HUES64 (cell line): ENCODE results near the gene CHPF.

ENCODE experiments used
- H3K27ac ChIP-seq: 2 replicates; pipeline ENCODE4 v1.7.0; 2013; ENCODE audit warnings: low read depth, low read length, inconsistent platforms
- H3K27me3 ChIP-seq: 2 replicates; pipeline ENCODE4 v1.6.1; 2013; ENCODE audit warnings: mild to moderate bottlenecking, low read length; ENCODE audit not compliant: insufficient read depth
- H3K36me3 ChIP-seq: 2 replicates; pipeline ENCODE4 v1.6.1; 2013; ENCODE audit warnings: mild to moderate bottlenecking, low read length; ENCODE audit not compliant: insufficient read depth
- H3K4me1 ChIP-seq: 2 replicates; pipeline ENCODE4 v1.6.1; 2013; ENCODE audit warnings: mild to moderate bottlenecking, low read length, moderate library complexity; ENCODE audit not compliant: insufficient read depth
- H3K4me3 ChIP-seq: 2 replicates; pipeline ENCODE4 v1.5.1; 2013; ENCODE audit warnings: mild to moderate bottlenecking, low read length, moderate library complexity
- H3K9ac ChIP-seq: 2 replicates; pipeline ENCODE4 v1.6.1; 2013; ENCODE audit warnings: mild to moderate bottlenecking, low read depth, low read length
- H3K9me3 ChIP-seq: 2 replicates; pipeline ENCODE4 v1.6.1; 2013; ENCODE audit warnings: low read depth, low read length; ENCODE audit not compliant: insufficient read depth
- WGBS: fragments of 150-250, 120-280 bp; methylation state at CpG from one replicate; pipeline ENCODE4 v1.1.7; 2013; ENCODE audit warnings: missing lambda C conversion rate; 5-methylcytosine and 5-hydroxymethylcytosine counted together

CHPF gene

DNA sequence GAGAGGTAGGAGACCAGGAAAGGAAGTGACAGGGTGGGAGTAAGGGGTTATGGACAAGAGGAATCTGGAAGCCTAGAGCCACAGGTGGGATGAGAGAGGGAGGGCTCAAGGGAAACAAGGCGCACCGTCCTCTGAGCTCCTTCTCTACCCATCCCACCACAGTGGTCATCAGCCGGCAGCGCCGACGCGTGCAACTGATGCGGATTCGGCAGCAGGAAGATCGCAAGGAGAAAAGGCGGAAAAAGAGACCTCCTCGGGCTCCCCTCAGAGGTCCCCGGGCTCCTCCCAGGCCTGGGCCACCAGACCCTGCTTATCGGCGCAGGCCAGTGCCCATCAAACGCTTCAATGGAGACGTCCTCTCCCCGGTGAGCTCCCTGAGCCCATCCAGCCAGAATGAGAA is 5.4 kb upstream of the CHPF start:
- Histone ChIP-seq H3K9me3 (no peaks in the 10 kb centered on the region), H3K4me3 (no peak overlapping the region), H3K9ac (no peak overlapping the region), H3K4me1 (peaks cover 3% of the 10 kb centered on the region; the same call in 1 of the 2 replicates), H3K27me3 (peaks cover 47% of the 10 kb centered on the region), H3K27ac (no peak overlapping the region), H3K36me3 (no peaks in the 10 kb centered on the region)
- 94% methylated on average over 18 of the region's 18 CpGs for WGBS

DNA sequence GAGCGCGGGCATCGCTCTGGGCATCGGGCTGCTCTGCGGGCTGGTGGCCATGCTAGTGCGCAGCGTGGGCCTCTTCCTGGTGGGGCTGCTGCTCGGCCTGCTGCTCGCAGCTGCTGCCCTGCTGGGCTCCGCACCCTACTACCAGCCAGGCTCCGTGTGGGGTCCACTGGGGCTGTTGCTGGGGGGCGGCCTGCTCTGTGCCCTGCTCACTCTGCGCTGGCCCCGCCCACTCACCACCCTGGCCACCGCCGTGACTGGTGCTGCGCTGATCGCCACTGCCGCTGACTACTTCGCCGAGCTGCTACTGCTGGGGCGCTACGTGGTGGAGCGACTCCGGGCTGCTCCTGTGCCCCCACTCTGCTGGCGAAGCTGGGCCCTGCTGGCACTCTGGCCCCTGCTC is 4.0 kb upstream of the CHPF start:
- H3K36me3 ChIP-seq, result no peaks in the 10 kb centered on the region
- no peak overlapping the region for H3K9ac ChIP-seq
- no peak overlapping the region for H3K4me3 ChIP-seq
- no peaks in the 10 kb centered on the region for H3K9me3 ChIP-seq
- no peak overlapping the region for H3K27ac ChIP-seq
- peaks cover 3% of the 10 kb centered on the region; the same call in 1 of the 2 replicates for H3K4me1 ChIP-seq
- H3K27me3 ChIP-seq, result peaks cover 35% of the 10 kb centered on the region
- WGBS, result 96% methylated on average over 26 of the region's 26 CpGs

DNA sequence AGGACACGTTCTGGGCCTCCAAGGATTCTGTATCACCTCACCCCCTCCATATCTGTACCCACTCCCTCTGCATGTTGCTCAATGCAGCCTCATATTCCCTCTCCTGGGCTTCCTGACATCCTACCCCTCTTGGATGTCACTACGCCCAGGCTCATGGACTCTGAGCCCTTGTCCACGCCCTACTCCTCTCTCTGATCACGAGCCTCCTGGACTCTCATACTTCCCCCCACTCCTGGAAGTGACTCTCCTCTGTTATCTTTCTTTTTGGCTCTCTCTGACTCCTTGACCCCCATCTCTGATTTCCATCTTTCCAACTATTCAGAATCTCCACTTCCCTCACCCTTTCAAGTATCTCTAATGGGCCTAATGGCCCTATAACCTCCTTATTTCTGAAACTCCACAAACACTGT is 2.3 kb upstream of the CHPF start:
- 69% methylated on average over 4 of the region's 4 CpGs for WGBS
- Histone ChIP-seq H3K9me3 (no peaks in the 10 kb centered on the region), H3K4me1 (peaks cover under 1% of the 10 kb centered on the region; the same call in 1 of the 2 replicates), H3K9ac (no peak overlapping the region), H3K36me3 (peaks cover 5% of the 10 kb centered on the region), H3K27me3 (peaks cover 32% of the 10 kb centered on the region), H3K27ac (no peak overlapping the region), H3K4me3 (no peak overlapping the region)

DNA sequence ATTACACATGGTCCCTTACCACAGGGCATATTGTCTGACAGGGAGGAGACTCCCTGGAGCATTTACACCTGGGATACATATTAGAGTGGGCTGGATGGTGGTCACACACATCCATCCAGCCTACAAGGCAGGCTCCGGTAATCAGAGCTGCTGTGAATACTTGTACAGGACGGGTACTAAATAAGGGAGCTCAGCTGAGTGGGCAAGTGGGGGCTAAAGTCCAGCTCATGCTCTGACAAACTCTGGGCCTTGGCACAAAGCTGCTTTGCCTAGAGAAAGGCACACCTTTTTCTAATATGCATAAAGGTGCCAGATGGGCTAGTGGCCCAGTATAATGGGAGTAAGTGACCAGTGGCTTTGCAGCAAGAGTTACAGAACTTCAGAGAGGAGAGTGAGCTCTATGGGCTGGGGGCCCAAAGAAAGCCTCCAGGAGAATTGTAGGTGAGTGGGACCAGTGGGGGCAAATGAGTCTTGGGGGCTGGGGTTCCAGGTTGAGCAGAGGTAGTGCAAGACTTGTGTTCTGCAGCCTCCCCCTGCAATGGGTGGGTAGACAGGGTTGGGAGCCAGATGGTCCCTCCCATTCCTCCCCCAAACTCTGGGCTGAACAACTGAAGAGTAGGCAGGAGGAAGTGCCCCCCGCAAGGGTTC is 1.8 kb upstream of the CHPF start:
- H3K27me3 ChIP-seq, result peaks cover 27% of the 10 kb centered on the region
- H3K4me1 ChIP-seq, result no peaks in the 10 kb centered on the region; the same call in 1 of the 2 replicates
- no peak overlapping the region for H3K27ac ChIP-seq
- H3K9me3 ChIP-seq, result no peaks in the 10 kb centered on the region
- H3K36me3 ChIP-seq, result peaks cover 11% of the 10 kb centered on the region
- H3K4me3 ChIP-seq, result no peak overlapping the region
- no peak overlapping the region for H3K9ac ChIP-seq
- WGBS, result 95% methylated on average over 3 of the region's 3 CpGs

DNA sequence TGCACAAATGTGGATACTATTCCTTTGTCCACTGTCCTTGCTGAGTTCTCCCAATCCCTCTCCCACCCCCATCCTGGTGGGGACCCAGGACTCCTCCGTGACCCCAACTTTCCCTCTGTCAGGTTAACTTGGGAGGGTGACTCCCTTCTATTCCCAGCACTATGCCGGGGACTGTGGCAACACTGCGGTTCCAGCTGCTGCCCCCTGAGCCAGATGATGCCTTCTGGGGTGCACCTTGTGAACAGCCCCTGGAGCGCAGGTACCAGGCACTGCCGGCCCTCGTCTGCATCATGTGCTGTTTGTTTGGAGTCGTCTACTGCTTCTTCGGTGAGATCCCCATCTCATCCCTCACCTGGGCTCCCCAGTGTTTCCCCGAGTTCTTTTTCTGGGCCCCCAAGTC is 958 bp upstream of the CHPF start:
- H3K9ac ChIP-seq, result peak overlapping the region; percentile 66; the same call in 1 of the 2 replicates
- H3K4me1 ChIP-seq, result no peaks in the 10 kb centered on the region; the same call in 1 of the 2 replicates
- no peaks in the 10 kb centered on the region for H3K9me3 ChIP-seq
- peak overlapping the region; percentile 89 for H3K4me3 ChIP-seq
- H3K27ac ChIP-seq, result no peak overlapping the region
- peaks cover 19% of the 10 kb centered on the region for H3K36me3 ChIP-seq
- peaks cover 27% of the 10 kb centered on the region for H3K27me3 ChIP-seq
- 61% methylated on average over 9 of the region's 9 CpGs for WGBS

DNA sequence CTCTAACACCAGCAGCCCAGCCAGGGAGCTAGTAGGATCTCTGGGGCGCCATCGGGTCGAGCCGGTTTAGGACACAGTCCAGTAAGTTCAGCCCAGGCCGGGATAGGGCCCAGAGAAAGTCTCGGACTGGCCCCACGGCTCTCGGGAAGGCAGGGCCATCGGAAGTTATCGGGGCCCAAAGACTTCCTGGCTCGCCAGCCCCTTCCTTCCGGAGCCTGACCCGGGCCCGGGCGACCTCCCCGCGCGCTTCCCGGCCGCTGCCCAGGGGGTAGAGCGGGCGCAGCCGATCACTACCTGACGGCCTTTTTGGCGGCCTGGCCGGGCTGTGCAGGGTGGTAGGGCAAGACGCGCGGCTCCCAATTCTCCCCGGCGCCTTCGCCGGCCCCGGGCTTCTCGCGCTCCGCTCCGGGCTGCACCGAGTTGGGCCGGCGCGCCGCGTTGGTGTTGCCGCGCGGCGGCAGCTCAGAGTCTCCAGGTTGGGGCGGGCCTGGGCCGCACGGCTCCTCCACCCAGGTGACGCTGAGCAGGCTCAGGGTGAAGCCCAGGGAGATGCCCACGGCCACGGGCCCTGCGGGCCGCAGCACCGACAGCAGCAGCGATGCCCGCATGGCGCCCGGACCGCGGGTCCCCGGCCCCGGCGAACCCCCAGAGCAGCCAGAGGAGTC is 546 bp downstream of the CHPF start:
- under 1% methylated on average over 66 of the region's 66 CpGs for WGBS
- H3K4me1 ChIP-seq, result peaks cover 9% of the 10 kb centered on the region
- peak overlapping the region; percentile 71 for H3K9ac ChIP-seq
- peak overlapping the region; percentile 70; the same call in 1 of the 2 replicates for H3K27ac ChIP-seq
- H3K4me3 ChIP-seq, result peak overlapping the region; percentile 89
- H3K27me3 ChIP-seq, result peaks cover 27% of the 10 kb centered on the region
- peaks cover 21% of the 10 kb centered on the region for H3K36me3 ChIP-seq
- no peaks in the 10 kb centered on the region for H3K9me3 ChIP-seq

DNA sequence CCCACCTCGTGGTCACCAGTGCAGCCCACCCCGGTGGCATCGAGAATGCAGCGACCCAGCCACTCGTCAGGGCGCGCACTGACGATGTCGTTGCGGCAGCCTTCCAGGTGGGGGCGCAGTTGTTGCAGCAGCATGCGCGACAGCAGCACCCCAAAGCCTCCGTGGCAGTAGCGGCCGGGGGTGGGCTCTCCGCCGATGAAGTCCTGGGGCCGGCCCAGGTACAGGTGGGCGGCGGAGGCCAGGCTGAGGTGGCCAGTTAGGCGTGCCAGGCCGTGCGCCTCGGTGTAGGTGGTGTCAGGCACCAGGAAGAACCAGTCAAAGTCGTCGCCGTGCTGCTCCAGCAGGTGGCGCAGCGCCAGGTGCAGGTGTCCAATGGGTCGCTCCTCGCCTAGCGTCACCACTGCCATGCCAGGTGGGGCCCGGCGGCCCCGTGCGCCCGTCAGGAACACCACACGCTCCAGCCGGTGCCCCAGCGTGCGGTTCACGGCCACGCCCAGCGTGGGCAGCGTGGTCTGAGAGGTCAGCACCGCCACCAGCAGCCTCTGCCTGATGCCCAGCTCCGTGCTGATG is 1.9 kb downstream of the CHPF start:
- Histone ChIP-seq H3K36me3 (peaks cover 21% of the 10 kb centered on the region), H3K4me3 (peak overlapping the region; percentile 89), H3K9me3 (no peaks in the 10 kb centered on the region), H3K9ac (no peak overlapping the region), H3K4me1 (peaks cover 16% of the 10 kb centered on the region), H3K27ac (no peak overlapping the region), H3K27me3 (peaks cover 27% of the 10 kb centered on the region)
- 5% methylated on average over 48 of the region's 48 CpGs for WGBS

DNA sequence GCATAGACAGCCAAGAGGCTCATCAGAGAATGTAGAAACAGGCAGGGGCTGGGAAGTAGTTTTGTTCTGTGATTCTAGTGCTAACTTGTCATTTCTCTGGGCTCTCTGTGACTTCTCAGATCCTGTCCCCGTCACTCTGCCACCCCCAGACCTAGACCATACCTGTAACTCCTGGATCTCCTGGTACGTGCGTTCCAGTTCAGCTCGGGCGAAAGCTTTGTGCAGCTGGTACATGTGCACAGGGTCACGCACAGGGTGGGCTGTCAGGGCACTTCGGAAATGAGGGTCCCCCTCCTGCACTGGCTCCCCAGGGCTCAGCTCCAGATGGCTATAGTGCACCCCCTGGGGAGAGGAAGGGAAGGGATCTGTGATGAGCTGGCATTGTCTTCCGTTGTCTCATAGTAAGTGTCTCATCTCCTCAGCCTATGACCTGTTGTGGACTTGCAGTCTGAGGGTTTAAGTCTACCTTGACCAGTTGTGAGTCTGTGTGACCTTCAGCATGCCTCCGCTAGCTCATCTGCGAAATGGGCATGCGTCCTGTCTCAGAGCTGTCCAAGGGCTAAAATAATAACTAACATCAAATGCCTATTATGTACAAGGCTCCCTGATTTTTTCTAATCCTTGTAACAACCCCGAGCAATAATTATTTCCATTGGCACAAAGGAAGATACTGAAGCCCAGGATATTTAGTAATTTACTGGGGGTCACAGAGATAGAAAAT is 2.7 kb downstream of the CHPF start:
- Histone ChIP-seq H3K27ac (no peak overlapping the region), H3K36me3 (peaks cover 21% of the 10 kb centered on the region), H3K9ac (no peak overlapping the region), H3K4me3 (no peak overlapping the region), H3K9me3 (no peaks in the 10 kb centered on the region), H3K4me1 (peaks cover 16% of the 10 kb centered on the region), H3K27me3 (peaks cover 27% of the 10 kb centered on the region)
- 95% methylated on average over 11 of the region's 12 CpGs for WGBS

DNA sequence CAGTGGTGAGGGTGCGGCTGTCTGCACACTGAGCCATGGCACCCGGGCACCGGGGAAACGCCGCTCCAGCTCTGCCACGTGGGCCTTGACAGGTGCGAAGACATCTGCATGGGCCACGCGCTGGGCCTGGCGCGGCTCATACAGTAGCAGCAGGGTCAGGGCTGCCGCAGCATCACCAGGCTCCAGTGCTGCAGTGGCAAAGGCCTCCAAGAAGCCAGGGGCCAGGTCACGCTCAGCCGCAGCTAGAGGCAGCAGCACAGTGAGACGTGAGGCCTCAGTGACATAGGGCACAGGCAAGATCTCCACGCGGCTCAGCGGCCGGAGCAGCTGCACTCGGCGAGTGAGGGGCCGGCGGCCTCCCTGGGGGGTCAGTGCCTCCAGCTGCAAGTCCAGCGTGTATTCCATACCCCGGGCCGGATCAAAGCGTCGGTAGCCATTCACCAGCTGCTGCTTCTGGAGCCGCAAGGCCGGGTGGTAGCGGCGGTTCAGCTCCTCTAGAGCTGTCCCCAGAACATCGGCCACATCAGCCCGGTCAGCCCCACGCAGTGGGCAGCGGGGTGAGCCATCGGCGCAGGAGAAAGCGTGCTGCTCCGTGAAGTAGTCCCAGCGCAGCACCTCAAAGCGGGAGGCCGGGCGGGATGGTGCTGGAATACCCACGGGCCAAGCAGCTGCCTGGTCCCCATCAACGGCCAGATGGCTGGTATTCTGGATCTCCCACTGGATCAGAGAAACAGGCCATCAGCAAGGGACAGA is 3.5 kb downstream of the CHPF start:
- H3K36me3 ChIP-seq, result peaks cover 21% of the 10 kb centered on the region
- peaks cover 20% of the 10 kb centered on the region; the same call in 1 of the 2 replicates for H3K27me3 ChIP-seq
- WGBS, result 95% methylated on average over 46 of the region's 46 CpGs
- H3K27ac ChIP-seq, result no peak overlapping the region
- peaks cover 16% of the 10 kb centered on the region for H3K4me1 ChIP-seq
- no peaks in the 10 kb centered on the region for H3K9me3 ChIP-seq
- H3K9ac ChIP-seq, result no peak overlapping the region
- H3K4me3 ChIP-seq, result no peak overlapping the region

DNA sequence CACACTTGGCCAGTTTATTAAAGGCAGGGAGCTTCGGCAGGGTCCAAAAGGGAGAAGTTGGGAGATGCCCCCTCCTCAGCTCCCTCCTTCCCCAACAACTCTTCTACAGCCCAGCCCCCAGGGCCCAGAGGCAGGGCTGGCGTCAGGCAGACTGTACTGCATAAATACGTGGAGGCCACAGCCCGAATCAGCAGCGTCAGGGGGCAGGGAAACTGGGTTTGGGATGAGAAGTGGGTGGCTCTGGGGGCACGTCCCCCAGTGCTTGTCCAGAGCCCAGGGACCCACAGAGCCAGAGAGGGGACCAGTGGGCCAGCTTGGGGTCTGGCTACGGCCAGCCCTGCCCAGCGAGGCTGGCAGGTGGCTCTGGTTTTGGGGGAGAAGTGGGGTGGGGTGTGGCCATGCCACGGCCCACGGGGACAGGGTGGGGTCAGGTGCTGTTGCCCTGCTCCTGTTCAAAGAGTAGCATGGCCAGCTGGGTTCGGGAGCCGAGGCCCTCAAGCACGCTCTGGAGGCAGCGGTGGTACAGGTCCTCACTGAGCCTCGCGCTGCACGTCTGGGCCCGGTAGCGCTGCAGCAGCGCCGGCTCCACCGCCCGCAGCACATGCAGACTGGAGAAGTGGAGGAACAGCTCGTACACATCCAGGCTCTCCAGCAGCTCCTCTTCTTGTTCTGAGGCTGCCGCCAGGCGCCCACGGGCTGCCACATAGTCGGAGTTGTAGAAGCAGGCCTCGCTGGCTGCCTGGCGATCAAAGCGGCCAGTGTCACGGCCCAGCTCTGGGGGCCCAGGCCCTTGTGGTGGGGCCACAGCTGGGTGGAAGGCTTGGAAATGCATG is 4.4 kb downstream of the CHPF start:
- WGBS, result 90% methylated on average over 32 of the region's 32 CpGs
- H3K27me3 ChIP-seq, result peaks cover 11% of the 10 kb centered on the region; the same call in 1 of the 2 replicates
- H3K27ac ChIP-seq, result no peak overlapping the region; the same call in 1 of the 2 replicates
- H3K4me3 ChIP-seq, result no peak overlapping the region
- H3K9ac ChIP-seq, result no peak overlapping the region
- H3K36me3 ChIP-seq, result peaks cover 21% of the 10 kb centered on the region
- peaks cover 16% of the 10 kb centered on the region for H3K4me1 ChIP-seq
- H3K9me3 ChIP-seq, result no peaks in the 10 kb centered on the region
